ENCODE results near the gene ARHGAP22.
"Not testable (repeated sequence)": the region's sequence is repeated elsewhere in the genome, so short reads cannot be mapped to it uniquely, and the experiment has no call there.

Gene ARHGAP22

GRCh38 chr10:48445932-48446331, 158.9 kb downstream of the ARHGAP22 start:
- no peak for DNase-seq

GRCh38 chr10:48444861-48445841, 159.7 kb downstream of the ARHGAP22 start:
- DNase-seq: no peak

GRCh38 chr10:48444266-48444665, 160.6 kb downstream of the ARHGAP22 start:
- DNase-seq: no peak

- no peak for DNase-seq
These were observed 162.1 kb downstream of the ARHGAP22 start for GRCh38 chr10:48442809-48443177.

- no peak for DNase-seq
These were observed 162.6 kb downstream of the ARHGAP22 start for GRCh38 chr10:48442090-48442808.

- DNase-seq: no peak
These were observed 164.1 kb downstream of the ARHGAP22 start for GRCh38 chr10:48440771-48441170.

GRCh38 chr10:48439581-48440041, 165.3 kb downstream of the ARHGAP22 start:
- no peak for DNase-seq

GRCh38 chr10:48439031-48439430, 165.8 kb downstream of the ARHGAP22 start:
- no peak for DNase-seq

- no peak for DNase-seq
These were observed 167.3 kb downstream of the ARHGAP22 start for GRCh38 chr10:48437546-48437945.

- no peak for DNase-seq
These were observed 173.0 kb downstream of the ARHGAP22 start for GRCh38 chr10:48431871-48432270.

GRCh38 chr10:48430402-48430993, 174.4 kb downstream of the ARHGAP22 start:
- DNase-seq: no peak

- no peak for DNase-seq
These were observed 175.6 kb downstream of the ARHGAP22 start for GRCh38 chr10:48429309-48429708.

GRCh38 chr10:48428896-48429295, 176.0 kb downstream of the ARHGAP22 start:
- no peak for DNase-seq

- DNase-seq: no peak
These were observed 181.0 kb downstream of the ARHGAP22 start for GRCh38 chr10:48423884-48424283.

GRCh38 chr10:48421862-48422261, 183.0 kb downstream of the ARHGAP22 start:
- not testable (repeated sequence) for DNase-seq

GRCh38 chr10:48419714-48420113, 185.2 kb downstream of the ARHGAP22 start:
- no peak for DNase-seq

- DNase-seq: no peak
These were observed 186.6 kb downstream of the ARHGAP22 start for GRCh38 chr10:48418189-48418788.

GRCh38 chr10:48417374-48417773, 187.5 kb downstream of the ARHGAP22 start:
- no peak for DNase-seq

GRCh38 chr10:48416584-48417232, 188.2 kb downstream of the ARHGAP22 start:
- DNase-seq: no peak

GRCh38 chr10:48414778-48415177, 190.1 kb downstream of the ARHGAP22 start:
- DNase-seq: no peak

GRCh38 chr10:48414160-48414559, 190.7 kb downstream of the ARHGAP22 start:
- DNase-seq: no peak

- no peak for DNase-seq
These were observed 191.9 kb downstream of the ARHGAP22 start for GRCh38 chr10:48412933-48413332.

All from activated CD4-positive, alpha-beta T cell treated with anti-CD3 and anti-CD28 coated beads, Interleukin-2, amount 50 U/mL, for 1 hour (primary cell).